Astrocyte of the cerebellum (primary cell): ENCODE results near the gene TRPC4.
"Not testable (repeated sequence)": the region's sequence is repeated elsewhere in the genome, so short reads cannot be mapped to it uniquely, and the experiment has no call there.

Experiments used
- DNase-seq: peaks from one replicate; pipeline ENCODE4 v3.0.0-alpha.2; 2011; ENCODE audit warnings: low read depth
- H3K4me3 ChIP-seq: 2 replicates; pipeline ENCODE4 v1.5.1; 2011; ENCODE audit warnings: mild to moderate bottlenecking, low read depth, low read length, moderate library complexity
- CTCF ChIP-seq: IDR thresholded peaks from 2 replicates; pipeline ENCODE4 v1.5.1; 2012; ENCODE audit warnings: low read length, low read depth, moderate library complexity, mild to moderate bottlenecking; ENCODE audit errors: missing control alignments
- in situ Hi-C: cut with HindIII; loops from 2 replicates; pipeline ENCODE4 v1.10.0; 2017; ENCODE audit warnings: low sequenced_read_pairs

TRPC4 gene

DNA sequence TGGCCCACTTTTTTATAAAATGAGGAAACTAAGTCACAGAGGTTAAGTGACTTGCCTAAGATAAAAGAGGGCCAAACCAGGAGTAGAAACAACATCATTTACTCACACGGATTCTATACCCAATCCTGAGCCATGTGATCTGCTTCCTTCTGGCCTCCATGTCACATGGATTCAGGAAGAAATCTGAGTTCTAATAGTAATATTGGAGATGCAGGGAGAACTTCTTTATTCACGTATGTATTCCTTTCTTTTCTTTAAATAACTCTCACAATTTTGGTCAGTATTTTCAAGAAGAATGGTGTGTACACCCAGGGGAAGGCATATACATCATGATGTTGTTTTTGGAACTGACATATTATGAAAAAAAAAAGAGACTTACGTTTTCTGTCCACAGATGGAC, 272.8 kb downstream of the TRPC4 start:
- peak overlapping the region; percentile 27 for H3K4me3 ChIP-seq
- TF ChIP-seq CTCF = no peak
- DNase-seq = no peak
- in situ Hi-C loops = loop anchor here (25.0 kb wide), 1 partner anchor 485 kb away; the partner anchor contains the start of gene CSNK1A1L

GRCh38 chr13:37595162-37595561, 274.4 kb downstream of the TRPC4 start:
- no peak for TF ChIP-seq CTCF
- in situ Hi-C loops = loop anchor here (25.0 kb wide), 1 partner anchor 483 kb away; the partner anchor contains the start of gene CSNK1A1L
- DNase-seq = peak; percentile 3
- H3K4me3 ChIP-seq = no peak overlapping the region

GRCh38 chr13:37594550-37594949, 275.0 kb downstream of the TRPC4 start:
- in situ Hi-C loops = loop anchor here (25.0 kb wide), 1 partner anchor 482 kb away; the partner anchor contains the start of gene CSNK1A1L
- DNase-seq = no peak
- no peak for TF ChIP-seq CTCF
- H3K4me3 ChIP-seq = no peak overlapping the region

GRCh38 chr13:37589381-37589780, 280.2 kb downstream of the TRPC4 start:
- in situ Hi-C loops = loop anchor here (25.0 kb wide), 1 partner anchor 477 kb away; the partner anchor contains the start of gene CSNK1A1L
- DNase-seq, H3K4me3 ChIP-seq: not testable (repeated sequence)

- no peak for TF ChIP-seq CTCF
- H3K4me3 ChIP-seq = no peak overlapping the region
- DNase-seq = no peak
- in situ Hi-C loops = loop anchor here (25.0 kb wide), 1 partner anchor 475 kb away; the partner anchor contains the start of gene CSNK1A1L
Measured at GRCh38 chr13:37587236-37587635, 282.3 kb downstream of the TRPC4 start.
